GM18861 (cell line): ENCODE results near the gene EXOC4.

Source experiments
- ATAC-seq: cut with Tn5 transposase; IDR thresholded peaks from one replicate; pipeline ENCODE4 v1.9.1; 2021; ENCODE audit not compliant: unreplicated experiment

The EXOC4 gene

DNA sequence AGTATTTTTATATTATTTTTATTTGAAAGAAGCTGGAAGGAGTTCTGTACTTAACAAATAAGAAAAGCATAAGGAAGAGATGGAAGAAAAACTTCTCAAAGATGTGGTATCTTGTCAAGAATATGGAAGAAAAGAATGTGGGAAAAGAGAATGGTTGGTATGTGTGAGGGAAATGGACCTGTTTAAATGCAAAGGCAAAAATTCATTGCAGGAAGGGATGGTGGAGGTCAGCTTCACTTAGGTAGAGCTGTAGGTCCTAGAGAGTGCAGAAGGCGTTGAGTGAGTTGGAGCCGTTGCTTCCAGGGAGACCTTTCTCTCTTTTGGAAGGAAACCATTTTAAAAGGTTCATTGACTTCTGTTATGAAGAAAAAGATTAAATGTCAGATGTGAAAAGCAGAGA lies 107.3 kb downstream of the EXOC4 start:
- no peak for ATAC-seq

DNA sequence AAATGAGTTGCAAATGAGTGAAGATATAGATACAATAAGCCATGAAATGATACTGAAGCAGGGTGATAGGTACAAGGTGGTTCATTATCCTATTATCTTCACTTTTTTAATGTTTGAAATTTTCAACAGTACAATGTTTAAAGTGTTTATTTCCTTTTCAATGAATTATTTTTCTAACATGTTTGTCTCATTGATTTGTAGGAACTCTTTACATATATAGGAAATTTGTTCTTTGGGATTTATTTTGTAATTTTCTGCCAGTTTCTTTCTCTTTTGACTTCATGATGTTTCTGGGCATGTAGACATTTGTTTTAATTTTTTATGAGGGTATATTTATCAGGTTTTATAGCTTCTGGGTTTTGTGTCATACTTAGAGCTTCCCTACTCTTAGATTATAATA lies 108.9 kb downstream of the EXOC4 start:
- ATAC-seq: no peak

- ATAC-seq: no peak
Measured at GRCh38 chr7:133364959-133365690, 112.2 kb downstream of the EXOC4 start.

DNA sequence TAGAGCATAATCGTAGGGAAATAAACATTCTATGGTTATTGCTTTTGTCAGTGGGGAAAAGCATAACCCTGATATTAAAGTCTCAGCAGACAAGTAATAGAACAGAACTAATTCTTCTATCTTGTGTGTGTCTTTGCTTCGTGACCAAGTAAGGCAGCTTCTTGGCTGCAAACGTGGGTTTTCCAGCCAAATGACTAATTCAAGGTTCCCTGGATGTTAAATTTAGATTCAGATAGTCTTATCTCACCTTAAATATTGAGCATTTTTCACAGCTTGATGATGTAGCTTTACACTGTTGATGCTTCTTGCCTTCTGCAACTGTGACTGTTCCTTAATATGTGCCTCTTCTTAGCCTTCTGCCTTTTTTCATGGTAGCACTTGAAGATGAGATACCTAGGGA lies 113.0 kb downstream of the EXOC4 start:
- ATAC-seq: no peak

DNA sequence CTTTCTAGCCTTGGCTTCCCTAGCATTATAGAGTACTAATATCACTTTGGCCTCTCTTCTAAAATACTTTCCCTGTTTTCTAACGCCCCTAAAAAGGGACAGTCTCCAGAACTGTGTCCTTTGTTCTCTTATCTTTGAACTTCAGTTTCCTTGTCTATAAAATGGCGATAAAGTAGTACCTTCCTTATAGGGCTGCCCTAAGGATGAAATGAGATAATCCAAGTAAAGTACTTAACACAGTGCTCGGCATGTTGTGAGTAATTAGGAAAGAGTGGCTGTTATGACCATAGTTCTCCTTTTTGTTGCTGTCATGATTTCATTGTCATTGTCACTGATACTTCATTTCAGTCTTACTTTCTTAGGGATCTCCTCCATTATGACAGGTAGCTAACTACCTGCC lies 114.7 kb downstream of the EXOC4 start:
- no peak for ATAC-seq

DNA sequence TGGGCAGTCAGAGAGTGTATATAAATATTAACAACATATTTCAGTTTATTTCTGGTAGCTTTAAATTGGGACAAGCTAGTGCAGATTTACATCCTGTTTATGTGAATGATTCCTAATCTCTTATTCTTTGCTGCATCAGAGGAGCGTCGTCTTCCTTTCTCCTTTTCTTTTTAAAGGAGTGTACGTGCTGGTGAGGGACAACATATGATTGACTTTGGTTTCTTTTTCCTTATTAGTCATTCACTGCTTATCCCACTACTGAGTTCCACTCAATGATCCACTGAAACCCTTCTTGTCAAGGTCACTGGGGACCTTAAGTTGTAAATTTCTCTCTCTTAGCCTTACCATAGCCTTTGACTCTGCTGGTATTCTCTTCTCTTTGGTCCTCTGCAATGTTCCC lies 116.3 kb downstream of the EXOC4 start:
- ATAC-seq: no peak

- no peak for ATAC-seq
Measured at GRCh38 chr7:133371616-133372015, 118.7 kb downstream of the EXOC4 start.

- ATAC-seq: no peak
Measured at GRCh38 chr7:133372337-133372736, 119.5 kb downstream of the EXOC4 start.

GRCh38 chr7:133376514-133376913 lies 123.6 kb downstream of the EXOC4 start:
- no peak for ATAC-seq

GRCh38 chr7:133381965-133382364 lies 129.1 kb downstream of the EXOC4 start:
- ATAC-seq: no peak

DNA sequence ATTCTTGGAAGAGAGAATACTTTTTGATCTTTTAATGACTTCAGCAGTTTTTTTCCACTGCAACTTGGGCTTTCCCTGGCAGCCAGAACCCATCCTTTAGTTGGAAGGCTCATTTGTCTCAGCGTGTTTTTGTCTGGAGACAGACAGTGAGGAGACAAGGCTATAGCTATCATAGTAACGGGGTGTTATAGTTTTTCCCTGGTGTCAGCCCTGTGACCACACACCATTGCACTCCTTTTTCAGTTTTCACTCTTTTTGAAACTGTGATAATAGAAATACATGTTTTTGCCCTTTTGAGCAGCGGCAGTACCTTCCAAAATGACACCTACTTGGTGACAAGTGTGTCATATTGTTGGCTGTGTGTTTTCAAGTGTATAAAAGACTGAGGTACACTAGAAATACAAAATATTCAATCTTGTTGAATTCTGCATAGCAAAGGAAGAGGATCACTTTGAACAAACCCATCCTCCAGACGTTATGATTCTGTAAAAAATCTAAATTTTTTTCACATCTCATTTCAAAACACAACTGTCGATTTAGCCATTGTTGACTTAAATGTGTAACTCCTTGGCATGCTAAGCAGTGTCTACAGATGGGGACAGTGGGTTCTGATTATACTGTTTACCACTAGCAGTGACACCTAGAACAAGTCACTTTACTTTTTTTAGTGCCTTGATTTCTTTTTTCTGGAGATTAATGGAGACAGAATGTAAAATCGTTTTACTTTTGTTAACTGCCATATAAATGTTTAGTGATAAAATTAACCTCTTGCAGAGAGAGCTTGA lies 130.1 kb downstream of the EXOC4 start:
- ATAC-seq: no peak

GRCh38 chr7:133386205-133386604 lies 133.3 kb downstream of the EXOC4 start:
- no peak for ATAC-seq

- no peak for ATAC-seq
Measured at GRCh38 chr7:133389727-133390126, 136.8 kb downstream of the EXOC4 start.

- no peak for ATAC-seq
Measured at GRCh38 chr7:133391206-133391605, 138.3 kb downstream of the EXOC4 start.

DNA sequence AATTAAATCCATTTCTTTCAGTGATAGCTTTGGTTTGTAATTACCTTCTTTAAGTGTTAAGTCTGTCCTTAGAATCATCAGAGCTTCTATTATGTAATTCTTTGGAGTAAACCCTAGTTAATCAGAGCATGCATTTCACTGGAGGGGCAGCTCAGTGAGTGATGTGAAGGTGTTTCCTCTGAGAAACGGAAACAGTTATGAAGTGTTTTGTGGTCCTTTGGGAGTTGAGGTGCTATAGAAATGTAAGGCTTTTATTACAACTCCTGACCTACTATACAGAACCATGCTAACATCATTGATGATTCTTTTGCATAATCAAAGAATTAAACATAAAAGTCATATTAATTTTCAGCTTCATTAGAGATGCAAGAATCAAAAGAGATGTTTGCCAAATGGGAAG lies 141.5 kb downstream of the EXOC4 start:
- no peak for ATAC-seq

- no peak for ATAC-seq
Measured at GRCh38 chr7:133395551-133395950, 142.7 kb downstream of the EXOC4 start.

- ATAC-seq: no peak
Measured at GRCh38 chr7:133398506-133398905, 145.6 kb downstream of the EXOC4 start.

DNA sequence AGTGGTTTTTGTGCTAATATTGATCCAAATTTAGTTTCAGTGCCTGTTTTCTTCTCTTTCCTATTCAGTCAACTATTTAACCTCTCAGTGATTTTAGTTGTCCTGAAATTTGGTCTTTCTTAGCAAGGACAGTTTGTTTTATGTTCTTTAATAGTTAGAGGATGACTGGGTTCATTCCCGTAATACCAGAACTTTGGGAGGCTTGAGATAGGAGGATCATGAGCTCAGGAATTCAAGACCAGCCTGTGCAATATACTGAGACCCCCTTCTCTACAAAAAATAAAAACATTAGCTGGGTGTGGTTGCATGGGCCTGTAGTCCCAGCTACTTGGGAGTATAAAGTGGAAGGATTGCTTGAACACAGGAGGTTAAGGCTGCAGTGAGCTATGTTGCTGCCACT lies 148.3 kb downstream of the EXOC4 start:
- no peak for ATAC-seq

DNA sequence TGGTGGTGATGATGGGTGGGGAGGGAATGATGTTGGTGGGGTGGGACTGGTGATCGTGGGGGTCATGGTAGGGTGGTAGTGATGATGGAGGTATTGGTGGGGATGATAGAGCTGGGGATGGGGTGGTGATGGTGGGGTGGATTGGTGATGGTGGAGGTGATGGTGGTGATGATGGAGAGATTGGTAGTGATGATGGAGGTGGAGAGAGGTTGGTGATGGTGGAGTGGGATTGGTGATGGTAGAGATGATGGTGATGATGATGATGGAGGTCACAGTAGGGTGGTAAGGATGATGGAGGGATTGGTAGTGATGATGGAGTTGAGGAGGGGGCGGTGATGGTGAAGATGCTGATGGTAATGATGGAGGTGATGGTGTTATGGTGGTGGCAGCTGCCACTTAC lies 155.3 kb downstream of the EXOC4 start:
- no peak for ATAC-seq

GRCh38 chr7:133409421-133409820 lies 156.5 kb downstream of the EXOC4 start:
- no peak for ATAC-seq

DNA sequence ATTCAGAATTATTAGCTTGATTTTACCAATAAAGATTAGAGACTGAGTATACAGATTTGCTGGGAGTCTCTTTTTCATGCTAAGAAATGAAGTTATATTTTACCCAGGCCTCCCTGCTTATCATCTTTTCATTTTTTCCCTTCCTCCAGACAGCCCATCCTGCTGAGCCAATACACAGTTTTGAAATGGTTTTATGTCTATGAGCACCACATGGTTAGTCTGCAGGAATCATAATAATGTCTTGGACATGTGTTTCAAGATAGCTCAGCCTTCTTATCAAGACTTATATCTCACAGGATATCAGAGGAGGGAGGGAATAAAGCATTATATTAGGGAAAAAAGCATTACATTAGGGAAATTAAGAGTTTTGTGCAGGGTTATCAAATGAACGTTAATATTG lies 157.1 kb downstream of the EXOC4 start:
- no peak for ATAC-seq

DNA sequence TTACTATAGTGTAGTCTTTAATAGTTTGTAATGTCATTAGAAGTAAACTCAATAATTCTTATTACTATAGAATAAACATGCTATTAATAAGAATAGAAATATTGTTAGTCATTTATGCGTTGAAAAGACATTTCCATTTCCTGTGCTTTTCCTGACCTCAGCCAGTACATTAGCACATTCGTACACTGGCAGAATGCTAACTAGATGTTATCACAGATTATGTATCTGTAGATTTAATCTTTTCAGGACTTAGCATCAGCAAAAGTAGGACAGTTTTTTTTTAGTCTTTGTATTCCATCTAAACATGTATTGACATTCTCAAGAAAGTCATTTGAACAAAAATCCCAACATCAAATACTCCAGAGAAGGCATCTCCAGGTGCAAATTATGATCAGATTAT lies 158.5 kb downstream of the EXOC4 start:
- no peak for ATAC-seq

GRCh38 chr7:133412942-133413341 lies 160.1 kb downstream of the EXOC4 start:
- no peak for ATAC-seq
